Loucy (cell line): ENCODE measurements around the gene DGKI.

Experiments
- CTCF ChIP-seq: fragments of 200-600 bp; sonication (generic); conservative IDR thresholded peaks from 2 replicates; pipeline ENCODE4 v1.5.1; 2014; ENCODE audit warnings: mild to moderate bottlenecking, antibody characterized with exemption, low read length
- EZH2phosphoT487 ChIP-seq: fragments of 200-600 bp; IDR thresholded peaks from 2 replicates; pipeline ENCODE4 v1.6.1; 2018; ENCODE audit warnings: antibody characterized with exemption, mild to moderate bottlenecking, moderate library complexity, borderline replicate concordance

DNA sequence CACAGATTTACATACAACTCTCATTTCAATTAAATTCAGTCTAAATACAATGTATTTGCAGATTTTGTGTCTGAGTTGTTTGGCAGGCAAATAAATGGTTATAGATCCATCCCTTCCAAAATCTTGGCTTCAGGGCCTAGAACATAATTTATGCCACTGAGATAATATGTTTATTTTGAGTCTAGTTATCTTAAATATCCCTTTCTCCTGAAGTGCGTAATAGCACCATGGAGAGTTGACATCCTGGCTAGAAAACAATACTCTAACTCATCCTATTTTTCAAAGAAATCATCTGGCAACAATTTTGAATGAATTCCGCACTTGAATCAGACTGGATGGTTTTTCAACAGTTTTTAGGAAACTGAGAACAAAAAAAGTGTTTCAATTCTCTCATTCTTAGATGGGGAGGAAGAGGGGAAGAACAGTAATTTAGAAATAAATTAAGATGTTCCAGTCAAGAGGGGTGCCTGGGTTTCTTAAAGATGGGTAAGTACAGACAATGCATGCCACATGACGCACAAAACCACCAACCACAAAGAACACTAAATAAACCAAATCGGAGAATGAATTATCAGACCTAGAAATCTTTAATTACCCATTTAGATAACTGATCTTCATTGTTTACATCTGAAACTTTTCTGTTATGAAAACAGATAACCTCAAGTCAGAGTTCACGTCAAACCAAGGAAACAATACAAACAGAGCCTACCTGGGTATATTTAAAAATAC is 274.6 kb downstream of the DGKI start:
- TF ChIP-seq CTCF (no peak), EZH2phosphoT487 (no peak)
